Activated CD8-positive, alpha-beta memory T cell treated with anti-CD3 and anti-CD28 coated beads, Interleukin-2, amount 50 U/mL, for 48 hours (primary cell): ENCODE data around the gene TARDBP.
"Not testable (repeated sequence)": the region's sequence is repeated elsewhere in the genome, so short reads cannot be mapped to it uniquely, and the experiment has no call there.

Source experiments
- DNase-seq: peaks from one replicate; pipeline ENCODE4 v3.0.0-alpha.2; 2020

Gene TARDBP

DNA sequence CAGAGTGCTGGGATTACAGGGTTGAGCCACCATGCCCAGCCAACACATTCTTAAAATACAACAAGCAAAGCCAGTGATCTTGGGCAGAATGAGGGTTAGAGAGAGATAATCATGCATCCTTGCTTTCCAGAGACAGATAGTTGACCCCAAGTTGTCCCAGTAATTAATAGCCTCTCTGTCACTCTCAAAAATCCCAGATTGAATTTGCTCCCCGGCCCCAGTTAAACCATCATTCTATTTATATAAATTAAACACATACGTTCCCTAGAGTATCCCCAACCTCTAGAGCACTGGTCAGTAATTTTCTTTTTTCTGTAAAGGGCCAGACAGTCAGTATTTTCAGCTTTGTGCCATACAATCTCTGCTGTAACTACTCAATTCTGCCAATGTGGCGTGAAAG is 16.4 kb upstream of the TARDBP start:
- no peak for DNase-seq

DNA sequence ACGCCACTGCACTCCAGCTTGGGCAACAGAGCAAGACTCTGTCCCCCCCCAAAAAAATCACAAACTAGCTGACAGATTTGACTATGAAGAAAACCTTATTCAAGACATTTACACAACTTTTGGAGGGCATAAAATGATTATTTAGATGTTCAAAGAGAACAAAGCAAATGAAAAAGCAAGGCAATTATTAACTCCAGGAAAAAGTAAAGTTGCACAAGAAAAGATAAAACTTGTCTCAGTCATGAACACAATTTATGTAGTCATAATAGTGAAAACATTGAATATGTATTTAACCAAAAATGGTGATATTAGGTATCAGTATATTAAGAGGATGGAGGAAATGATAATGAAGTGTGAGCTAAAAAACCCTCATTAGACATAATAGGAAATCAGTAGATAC is 11.9 kb upstream of the TARDBP start:
- no peak for DNase-seq

DNA sequence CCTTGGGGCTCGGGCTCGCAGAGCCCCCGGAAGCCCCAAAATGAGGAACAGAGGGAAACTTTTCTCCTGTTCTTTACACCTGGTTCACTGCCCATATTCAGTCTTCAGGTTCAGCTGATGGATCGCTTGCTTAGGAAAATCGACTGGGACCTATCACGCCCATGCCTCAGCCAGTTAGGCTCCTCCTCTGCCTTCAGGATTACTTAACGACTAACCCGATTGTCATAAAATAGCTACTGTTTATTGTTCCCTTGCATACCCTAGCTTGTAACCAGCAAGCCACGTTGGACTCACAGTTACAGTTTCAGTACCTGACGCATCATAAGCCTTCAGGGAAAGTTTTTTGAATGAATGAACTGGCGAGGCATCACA is 692 bp downstream of the TARDBP start:
- no peak for DNase-seq

DNA sequence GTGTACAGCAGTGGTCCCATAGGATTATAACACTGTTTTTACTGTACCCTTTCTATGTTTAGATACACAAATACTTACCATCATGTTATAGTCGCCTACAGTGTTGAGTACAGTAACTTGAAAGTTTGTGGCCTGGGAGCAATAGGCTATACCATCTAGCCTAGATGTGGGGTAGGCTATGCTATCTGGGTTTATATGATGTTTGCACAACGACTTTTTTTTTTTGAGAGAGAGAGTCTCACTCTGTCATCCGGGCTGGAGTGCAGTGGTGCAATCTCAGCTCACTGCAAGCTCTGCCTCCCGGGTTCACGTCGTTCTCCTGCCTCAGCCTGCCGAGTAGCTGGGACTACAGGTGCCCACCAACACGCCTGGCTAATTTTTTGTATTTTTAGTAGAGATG is 6.9 kb downstream of the TARDBP start:
- DNase-seq, result not testable (repeated sequence)

DNA sequence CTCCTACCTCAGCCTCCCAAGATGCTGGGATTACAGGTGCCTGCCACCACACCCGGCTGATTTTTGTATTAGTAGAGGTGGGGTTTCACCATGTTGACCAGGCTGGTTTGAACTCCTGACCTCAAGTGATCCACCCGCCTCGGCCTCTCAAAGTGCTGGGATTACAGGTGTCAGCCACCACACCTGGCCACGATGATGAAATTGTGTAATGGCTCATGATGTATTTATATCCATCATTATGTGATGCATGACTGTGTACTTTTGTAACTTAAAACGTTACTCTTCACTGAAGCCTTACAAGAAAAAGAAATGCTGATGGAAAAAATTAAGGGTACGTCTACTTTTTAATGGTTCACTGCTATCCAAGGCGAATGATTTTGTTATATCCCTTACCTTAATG is 7.5 kb downstream of the TARDBP start:
- no peak for DNase-seq

DNA sequence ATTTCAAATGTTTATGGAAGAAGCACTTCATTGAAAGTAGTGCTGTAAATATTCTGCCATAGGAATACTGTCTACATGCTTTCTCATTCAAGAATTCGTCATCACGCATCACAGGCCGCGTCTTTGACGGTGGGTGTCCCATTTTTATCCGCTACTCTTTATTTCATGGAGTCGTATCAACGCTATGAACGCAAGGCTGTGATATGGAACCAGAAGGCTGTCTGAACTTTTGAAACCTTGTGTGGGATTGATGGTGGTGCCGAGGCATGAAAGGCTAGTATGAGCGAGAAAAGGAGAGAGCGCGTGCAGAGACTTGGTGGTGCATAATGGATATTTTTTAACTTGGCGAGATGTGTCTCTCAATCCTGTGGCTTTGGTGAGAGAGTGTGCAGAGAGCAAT is 10.7 kb downstream of the TARDBP start:
- no peak for DNase-seq

DNA sequence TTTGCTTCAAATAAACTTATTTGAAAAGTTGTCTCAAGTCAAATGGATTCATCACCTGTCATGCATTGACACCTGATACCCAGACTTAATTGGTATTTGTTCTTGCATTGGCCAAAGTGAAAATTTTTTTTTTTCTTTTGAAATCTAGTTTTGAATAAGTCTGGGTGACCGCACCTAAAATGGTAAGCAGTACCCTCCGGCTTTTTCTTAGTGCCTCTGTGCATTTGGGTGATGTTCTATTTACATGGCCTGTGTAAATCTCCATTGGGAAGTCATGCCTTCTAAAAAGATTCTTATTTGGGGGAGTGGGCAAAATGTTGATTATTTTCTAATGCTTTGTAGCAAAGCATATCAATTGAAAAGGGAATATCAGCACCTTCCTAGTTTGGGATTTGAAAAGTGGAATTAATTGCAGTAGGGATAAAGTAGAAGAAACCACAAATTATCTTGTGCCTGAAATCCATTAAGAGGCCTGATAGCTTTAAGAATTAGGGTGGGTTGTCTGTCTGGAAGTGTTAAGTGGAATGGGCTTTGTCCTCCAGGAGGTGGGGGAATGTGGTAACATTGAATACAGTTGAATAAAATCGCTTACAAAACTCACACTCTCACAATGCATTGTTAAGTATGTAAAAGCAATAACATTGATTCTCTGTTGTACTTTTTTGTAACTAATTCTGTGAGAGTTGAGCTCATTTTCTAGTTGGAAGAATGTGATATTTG is 11.9 kb downstream of the TARDBP start:
- DNase-seq, result no peak

DNA sequence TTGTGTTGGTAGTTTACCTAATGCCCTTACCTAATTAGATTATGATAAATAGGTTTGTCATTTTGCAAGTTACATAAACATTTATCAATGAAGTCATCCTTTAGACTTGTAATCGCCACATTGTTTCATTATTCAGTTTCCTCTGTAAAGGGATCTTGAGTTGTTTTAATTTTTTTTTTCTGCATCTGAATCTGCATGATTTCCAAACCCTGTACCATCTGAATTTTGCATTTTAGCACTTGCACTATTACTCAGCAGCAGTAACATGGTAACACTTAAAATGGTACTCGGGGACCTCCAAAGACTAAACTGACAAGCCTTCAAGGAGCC is 12.4 kb downstream of the TARDBP start:
- no peak for DNase-seq

DNA sequence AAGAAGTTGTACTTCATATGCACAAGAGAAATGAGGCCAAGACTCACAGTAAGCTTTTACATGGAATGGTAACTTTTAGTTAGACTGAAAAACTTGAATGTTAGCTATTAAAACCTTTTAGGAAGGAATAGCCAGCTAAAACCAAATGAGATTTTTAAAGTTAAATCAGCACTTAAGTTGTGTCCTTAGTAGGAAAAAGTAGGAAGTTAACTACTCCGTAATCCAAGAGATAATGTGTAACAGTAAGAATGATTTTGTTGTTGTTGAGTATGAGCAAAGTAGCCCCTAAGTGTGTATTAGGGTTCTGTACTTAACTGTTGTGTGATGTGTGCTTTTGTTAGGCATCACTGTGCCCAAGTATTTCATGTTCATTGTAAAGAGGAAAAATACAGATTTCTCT is 13.2 kb downstream of the TARDBP start:
- DNase-seq, result no peak

DNA sequence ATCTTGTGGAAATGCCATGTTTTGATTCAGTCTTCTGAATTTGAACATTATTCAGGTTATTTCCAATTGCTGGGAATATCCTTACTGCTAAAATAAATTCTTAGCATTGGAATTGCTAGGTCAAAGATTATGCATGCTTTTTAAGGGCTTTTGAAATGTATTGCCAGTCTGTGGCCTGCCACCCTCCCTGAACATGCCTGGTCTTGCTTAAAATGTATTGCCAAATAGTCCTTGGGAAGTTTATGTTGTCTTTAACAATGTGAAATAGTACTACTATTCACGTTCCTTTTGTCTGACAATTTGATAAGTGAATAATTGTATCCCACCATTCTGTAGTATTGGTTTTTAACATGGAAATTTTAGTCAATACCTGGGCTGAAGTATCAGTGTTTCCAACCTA is 13.6 kb downstream of the TARDBP start:
- no peak for DNase-seq

DNA sequence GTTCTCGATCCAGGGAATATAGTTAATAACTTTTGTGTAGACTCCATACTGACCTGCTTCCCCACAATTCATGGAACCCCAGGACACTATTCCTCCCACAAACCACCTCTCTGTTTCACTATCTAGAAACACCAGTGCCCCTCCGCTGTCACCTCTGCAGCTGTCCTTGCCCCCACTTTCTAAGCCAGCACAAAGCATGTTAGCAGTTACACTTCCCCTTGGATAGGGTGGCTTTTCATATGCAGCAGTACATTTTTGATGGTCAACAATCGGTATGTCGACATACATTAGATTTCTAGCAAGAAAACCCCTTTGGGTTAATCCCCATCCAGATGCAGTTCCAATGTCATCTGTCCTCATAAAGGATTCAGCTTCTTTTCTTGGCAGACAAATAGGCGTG is 14.4 kb downstream of the TARDBP start:
- no peak for DNase-seq

DNA sequence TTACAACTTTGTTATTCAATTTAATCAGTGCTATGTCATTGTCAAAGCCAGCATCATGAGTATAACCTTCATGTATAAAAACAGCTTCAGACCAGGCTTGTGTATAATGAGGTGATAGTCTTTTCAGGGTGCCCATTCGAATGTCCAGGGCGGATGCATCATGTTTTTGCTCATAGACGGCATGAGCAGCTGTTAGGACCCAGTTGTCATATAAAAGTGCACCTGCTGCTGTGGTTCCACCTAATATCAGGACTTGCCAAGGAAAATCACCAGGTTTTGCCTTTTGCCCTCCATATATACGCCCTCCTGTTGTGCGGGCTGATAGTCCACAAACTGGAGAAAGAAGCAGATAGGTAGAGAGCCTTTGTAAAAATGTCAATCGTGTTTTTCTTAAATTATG is 14.9 kb downstream of the TARDBP start:
- no peak for DNase-seq

DNA sequence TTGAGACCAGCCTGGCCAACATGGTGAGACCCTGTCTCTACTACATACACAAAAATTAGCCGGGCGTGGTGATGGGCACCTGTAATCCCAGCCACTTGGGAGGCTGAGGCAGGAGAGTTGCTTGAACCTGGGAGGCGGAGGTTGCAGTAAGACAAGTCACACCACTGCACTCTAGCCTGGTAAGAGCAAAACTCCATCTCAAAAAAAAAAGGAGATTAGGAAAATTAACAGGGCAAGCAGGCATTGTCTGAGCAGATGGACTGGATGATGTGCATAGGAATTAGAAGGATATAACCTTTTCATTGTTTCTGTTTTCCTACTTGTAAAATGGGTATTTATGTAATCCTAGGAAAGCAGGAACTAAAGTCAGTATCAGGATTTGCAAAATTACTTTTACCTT is 15.6 kb downstream of the TARDBP start:
- no peak for DNase-seq

DNA sequence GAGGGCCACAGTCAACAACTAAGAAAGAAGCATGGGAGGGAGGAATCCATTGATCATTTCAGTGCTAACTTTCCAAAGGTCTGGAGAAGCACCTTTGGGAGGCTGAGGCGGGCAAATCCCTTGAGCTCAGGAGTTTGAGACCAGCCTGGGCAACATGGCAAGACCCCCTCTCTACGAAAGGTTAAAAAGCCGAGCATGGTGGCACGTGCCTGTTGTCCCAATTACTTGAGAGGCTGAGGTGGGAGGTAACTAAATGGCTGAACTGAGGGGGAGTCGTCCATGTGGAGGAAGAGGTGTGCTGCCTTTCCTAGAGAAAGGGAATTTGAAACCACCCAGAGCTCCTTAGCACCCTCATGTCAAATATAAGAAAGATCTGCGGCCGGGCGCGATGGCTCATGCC is 18.4 kb downstream of the TARDBP start:
- DNase-seq, result no peak

DNA sequence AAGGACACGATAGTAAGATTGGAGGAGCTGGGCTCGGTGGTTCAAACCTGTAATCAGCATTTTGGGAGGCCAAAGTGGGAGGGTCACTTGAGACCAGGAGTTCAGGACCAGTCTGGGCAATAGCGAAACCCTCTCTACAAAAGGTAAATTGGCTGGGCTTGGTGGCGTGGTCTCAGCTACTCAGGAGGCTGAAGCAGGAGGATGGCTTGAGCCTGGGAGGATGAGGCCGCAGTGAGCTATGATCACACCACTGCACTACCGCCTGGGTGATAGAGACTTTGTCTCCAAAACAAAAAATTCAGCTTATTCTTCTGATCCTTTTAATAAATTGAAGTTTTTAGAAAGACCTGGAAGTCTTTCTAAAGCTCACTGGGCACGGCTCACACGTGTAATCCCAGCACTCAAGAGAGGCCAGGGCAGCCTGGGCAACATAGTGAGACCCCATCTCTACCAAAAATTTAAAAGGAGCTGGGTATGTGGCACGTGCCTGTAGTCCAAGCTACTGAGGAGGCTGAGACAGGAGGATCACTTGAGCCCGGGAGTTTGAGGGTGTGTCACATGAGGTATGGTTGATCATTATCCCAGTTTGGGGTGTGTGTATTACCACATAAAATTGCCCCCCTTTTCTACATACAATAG is 19.3 kb downstream of the TARDBP start:
- no peak for DNase-seq

DNA sequence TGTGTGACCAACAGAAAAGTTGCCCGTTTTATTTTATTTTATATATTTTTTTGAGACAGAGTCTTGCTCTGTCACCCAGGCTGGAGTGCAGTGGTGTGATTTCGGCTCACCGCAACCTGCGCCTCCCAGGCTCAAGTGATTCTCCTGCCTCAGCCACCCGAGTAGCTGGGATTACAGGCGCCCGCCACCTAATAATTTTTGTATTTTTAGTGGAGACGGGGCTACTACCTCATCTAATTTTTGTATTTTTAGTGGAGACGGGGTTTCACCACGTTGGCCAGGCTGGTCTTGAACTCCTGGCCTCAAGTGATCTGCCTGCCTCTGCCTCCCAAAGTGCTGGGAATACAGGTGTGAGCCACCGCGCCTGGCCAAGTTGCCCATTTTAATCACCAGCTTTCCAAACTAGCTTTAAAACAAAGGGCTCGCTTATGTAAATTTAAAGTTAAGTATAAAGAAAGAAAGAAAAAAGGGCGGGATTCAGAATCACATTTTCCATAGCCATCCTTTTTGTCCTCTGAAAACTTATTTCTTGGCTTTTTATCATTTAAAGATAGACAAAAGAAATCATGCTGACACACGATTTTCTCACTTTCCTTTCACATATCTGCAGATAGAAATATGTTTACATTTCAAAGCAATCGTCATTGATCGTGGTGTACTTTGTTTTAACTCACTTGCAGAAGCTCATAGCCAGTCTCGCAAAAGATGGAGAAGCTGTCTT is 24.7 kb downstream of the TARDBP start:
- DNase-seq, result peak; percentile 35

DNA sequence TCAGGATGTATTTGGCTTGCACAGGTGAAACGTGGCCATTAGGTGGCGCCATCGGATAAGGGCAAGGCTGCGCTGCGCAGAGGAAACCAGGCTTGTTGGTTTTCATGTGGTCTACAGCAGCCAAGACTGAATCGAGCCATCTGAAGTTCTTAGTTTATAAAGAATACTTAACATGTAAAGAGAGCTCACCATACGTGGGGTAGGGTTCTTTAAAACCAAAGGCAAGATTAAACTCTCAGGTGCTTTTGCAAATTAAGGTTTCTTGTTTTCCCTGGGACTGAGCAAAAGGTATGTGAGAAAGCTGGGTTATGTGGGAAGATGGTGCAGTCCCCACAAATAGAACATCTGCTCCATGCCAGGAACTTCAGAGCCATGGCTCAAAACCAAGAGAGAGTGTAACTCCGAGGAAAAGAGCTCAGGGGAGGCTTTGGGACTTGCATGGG is 25.3 kb downstream of the TARDBP start:
- peak; percentile 96 for DNase-seq

DNA sequence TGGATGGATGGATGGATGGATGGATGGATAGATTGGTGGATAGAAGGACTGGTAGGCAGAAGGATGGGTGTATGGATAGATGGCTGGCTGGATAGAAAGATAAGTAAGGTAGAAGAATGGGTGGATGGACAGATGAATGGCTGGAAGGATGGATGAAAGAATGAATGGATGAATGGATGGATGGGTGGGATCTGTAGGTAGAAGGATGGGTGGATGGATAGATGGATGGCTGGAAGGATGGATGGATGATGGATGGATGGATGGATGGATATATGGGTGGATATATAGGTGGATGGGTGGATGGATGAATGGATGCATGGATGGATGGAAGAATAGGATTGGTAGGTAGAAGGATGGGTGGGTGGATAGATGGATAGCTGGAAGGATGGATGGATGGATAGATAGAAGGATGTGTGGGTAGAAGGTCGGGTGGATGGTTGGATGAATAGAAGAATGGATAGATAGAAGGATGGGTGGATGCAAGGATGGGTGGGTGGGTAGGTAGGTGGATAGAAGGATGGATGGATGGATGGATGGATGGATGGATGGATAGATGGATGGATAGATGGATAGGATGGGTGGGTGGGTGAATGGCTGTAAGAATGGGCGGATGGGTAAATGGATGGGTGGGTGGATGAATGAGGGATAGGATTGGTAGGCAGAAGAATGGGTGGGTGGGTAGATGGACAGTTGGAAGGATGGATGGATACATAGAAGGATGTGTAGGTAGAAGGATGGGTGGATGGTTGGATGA is 27.1 kb downstream of the TARDBP start:
- DNase-seq, result no peak

DNA sequence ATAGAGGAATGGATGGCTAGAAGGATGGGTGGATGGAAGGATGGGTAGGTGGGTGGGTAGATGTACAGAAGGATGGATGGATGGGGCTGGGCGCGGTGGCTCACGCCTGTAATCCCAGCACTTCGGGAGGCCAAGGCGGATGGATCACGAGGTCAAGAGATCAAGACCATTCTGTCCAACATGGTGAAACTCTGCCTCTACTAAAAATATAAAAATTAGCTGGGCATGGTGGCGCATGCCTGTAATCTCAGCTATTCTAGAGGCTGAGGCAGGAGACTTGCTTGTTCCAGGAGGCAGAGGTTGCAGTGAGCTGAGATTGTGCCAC is 27.6 kb downstream of the TARDBP start:
- not testable (repeated sequence) for DNase-seq

DNA sequence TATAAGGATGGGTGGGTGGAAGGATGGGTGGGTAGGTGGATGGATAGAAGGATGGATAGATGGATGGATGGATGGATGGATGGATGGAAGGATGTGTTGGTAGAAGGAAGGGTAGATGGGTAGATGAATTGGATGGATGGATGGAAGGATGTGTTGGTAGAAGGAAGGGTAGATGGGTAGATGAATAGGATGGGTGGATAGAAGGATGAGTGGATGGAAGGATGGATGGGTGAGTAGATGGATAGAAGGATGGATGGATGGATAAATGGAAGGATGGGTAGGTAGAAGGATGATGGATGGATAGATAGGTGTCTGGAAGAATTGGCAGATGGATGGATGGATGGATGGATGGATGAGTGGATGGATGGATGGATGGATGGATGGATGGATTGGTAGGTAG is 28.6 kb downstream of the TARDBP start:
- no peak for DNase-seq

DNA sequence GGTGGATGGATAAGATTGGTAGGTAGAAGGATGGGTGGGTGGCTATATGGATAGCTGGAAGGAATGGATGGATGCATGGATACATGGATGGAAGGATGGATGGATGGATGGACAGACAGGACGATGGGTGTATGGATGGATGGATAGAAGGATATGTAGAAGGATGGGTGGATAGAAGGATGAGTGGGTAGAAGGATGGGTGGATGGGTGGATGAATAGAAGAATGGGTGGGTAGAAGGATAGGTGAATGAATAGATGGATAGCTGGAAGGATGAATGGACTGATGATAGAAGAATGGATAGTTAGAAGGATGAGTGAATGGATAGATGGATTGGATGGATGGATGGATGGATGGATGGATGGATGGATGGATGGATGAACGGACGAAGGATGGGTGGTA is 29.6 kb downstream of the TARDBP start:
- no peak for DNase-seq

DNA sequence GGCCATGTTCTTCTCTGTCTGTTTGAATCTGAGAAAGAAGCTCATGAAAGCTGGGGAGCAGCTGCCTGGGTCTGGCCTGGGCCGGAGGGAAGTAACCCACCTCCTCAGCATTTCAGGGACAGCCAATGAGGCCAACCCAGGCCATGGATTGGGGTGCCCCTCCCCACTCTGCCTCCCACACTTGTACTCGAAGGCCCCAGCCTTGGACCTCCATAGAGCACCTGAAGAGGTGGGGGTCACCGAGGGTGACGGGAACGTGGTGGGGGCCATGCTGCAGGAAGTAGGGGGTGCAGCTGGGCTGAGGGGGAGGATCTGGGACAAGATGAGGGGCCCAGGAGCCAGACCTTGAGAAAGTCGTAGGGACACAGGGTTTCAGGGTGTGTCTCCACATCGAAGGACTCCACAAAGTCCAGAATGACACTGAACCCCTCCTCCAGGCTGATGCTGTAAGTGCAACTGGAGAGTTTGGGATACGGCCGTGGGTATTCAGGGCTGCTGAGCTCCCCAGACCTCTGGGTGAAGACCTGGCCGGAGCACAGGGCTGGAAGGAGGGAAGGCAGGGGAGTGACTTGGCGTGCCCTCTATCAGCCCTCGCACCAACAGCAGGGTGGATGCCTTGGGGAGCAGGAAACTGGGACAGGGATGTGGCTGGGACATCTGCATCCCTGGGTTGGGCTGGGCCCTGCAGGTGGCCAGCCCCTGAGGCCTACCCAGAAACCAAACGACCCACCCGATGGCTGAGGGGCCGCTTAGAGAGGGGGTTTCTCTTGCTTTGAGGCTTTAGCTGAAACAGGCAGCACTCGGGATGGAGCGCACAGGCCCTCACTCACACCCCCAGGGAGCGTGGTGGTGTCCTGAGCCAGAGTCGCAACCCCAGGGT is 30.8 kb downstream of the TARDBP start:
- peak; percentile 45 for DNase-seq
